Sigmoid colon (tissue), 7 donors: Measurements from ENCODE around the gene PAF1. TPM values are rescaled to one million over a fixed set of nuclear protein-coding genes. Genes with fewer than 3 reads are reported as not detected.
A peak's percentile ranks its signal among the peaks of the same experiment; 100 is the strongest.

Experiments
- DNase-seq: peaks from one replicate; pipeline ENCODE4 v3.0.0-alpha.2; 2019
- H3K27ac ChIP-seq, 4 donors: fragments of 200-600 bp; sonication (generic); one replicate each; pipeline ENCODE4 v1.5.1; 2016 to 2019; ENCODE audit warnings: mild to moderate bottlenecking in 1 of 4
- H3K27me3 ChIP-seq, 3 donors: fragments of 200-600 bp; sonication (generic); one replicate each; pipeline ENCODE4 v1.5.1; 2019; ENCODE audit warnings: mild to moderate bottlenecking in 1 of 3
- H3K36me3 ChIP-seq, 4 donors: fragments of 200-600 bp; sonication (generic); one replicate each; pipeline ENCODE4 v1.5.1; 2016 to 2019
- H3K4me1 ChIP-seq, 4 donors: fragments of 200-600 bp; sonication (generic); one replicate each; pipeline ENCODE4 v1.5.1; 2017 to 2019
- H3K4me3 ChIP-seq, 4 donors: fragments of 200-600 bp; sonication (generic); one replicate each; pipeline ENCODE4 v1.5.1; 2017 to 2019; ENCODE audit warnings: mild to moderate bottlenecking in 2 of 4, moderate library complexity in 1 of 4
- H3K9me3 ChIP-seq, 4 donors: fragments of 200-600 bp in 3 of 4; sonication (generic) in 3 of 4; one replicate each; pipeline versions ENCODE4 v1.5.1 to v1.6.1; 2013 to 2019
- CTCF ChIP-seq, 4 experiments: fragments of 450-650 bp in 3 of 4; fragments of 200-600 bp in 1 of 4; IDR thresholded peaks; one replicate each; pipeline ENCODE4 v1.5.1; 2016 to 2019; ENCODE audit warnings: antibody characterized with exemption in 4 of 4, mild to moderate bottlenecking in 3 of 4, moderate library complexity in 2 of 4
- EP300 ChIP-seq, 4 donors: sonication (generic); formaldehyde crosslinking; IDR thresholded peaks; one replicate each; pipeline ENCODE4 v1.6.1; 2017; ENCODE audit warnings: antibody characterized with exemption in 4 of 4
- POLR2A ChIP-seq, 2 donors: fragments of 450-650 bp; IDR thresholded peaks; one replicate each; pipeline ENCODE4 v1.6.1; 2016; ENCODE audit warnings: antibody characterized with exemption in 2 of 2, mild to moderate bottlenecking in 2 of 2, moderate library complexity in 2 of 2
- POLR2AphosphoS5 ChIP-seq, 4 donors: sonication (generic); formaldehyde crosslinking; IDR thresholded peaks; one replicate each; pipeline ENCODE4 v1.6.1; 2017; ENCODE audit warnings: antibody characterized with exemption in 4 of 4
- WGBS, 2 donors: extraction: QIAGEN DNeasy Blood & Tissue Kit; methylation state at CpG; one replicate each; pipeline ENCODE4 v1.1.7; 2013; 5-methylcytosine and 5-hydroxymethylcytosine counted together
- intact Hi-C: fragments of 100-400 bp; cut with DNase I; formaldehyde crosslinking; loops from one replicate; pipeline ENCODE4 v1.15.1; 2023
- polyA plus RNA-seq, 3 donors: library from polyadenylated mRNA; stranded (reverse); fragments of 200-250 nt; gene quantifications; one replicate each; pipeline ENCODE4 v1.2.3, GENCODE V29; 2013
- total RNA-seq, 4 donors: library from RNA; depleted of rRNA; stranded (reverse); fragments of >200 nt; gene quantifications; one replicate each; pipeline ENCODE4 v1.1.0, GENCODE V29; 2016
- donor health status: healthy with polysubstance abuse.
- donor health status: Bipolar disorder and iron deficiency.
- donor health status: healthy.

The PAF1 gene
- total and polyA plus RNA-seq, 7 donors = 28.2 to 51.8 (median 37.7) TPM

DNA sequence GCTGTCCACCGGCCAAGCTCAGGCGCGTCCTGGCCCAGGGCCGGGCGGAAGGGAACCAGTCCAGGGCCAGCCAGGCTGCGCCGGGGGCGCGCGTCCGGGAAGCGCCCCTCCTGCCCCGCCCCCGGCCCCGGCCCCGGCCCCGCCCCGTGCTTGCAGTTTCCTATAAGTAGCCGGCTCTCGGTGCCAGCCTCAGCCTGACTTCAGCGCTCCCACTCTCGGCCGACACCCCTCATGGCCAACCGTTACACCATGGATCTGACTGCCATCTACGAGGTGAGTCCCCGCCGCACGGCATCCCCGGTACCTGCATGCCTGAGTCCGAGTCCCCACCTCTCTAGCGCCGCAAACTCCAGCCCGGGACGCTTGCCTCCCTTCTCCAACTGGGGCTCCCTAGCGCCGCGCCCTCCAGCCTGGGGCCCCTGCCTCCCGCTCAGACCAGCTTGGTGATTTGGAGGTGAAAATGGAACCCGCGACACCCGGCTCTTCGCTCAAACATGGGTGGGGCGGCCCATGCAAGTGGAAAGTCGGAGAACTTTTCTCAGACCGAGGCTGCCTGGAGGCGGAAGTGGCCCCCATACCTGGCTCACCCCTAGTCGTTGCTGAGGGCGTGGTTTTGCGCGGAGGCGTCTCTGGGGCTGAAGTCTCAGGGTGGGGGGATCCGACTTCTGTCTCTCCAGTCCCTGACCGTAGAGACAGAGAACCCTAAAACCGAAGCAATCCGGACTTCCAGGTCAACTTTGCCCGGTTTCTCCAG lies 15.9 kb upstream of the PAF1 start, which contains the start of gene ZFP36:
Gene ZFP36, plus strand, starts transcription at position 192 of the 754 bp plus-strand sequence. Its CDS starts 58 bp downstream, at position 250.
- WGBS, 2 donors = 0 to 1% methylated on average over 56 of the region's 56 CpGs
- Histone ChIP-seq H3K27me3 (no peaks in the 10 kb centered on the region), H3K9me3 (no peaks in the 10 kb centered on the region), H3K4me3 (peak within 1 kb of the TSS; percentile 76 to 99 (median 90)), H3K36me3 (peaks cover 12 to 22% (median 17%) of the 10 kb centered on the region in 4 donors), H3K27ac (peak within 1 kb of the TSS; percentile 100), H3K4me1 (peaks cover 0 to 59% (median 49%) of the 10 kb centered on the region in 4 donors)
- intact Hi-C loops = loop anchor here (10.0 kb wide), 2 partner anchors 752 to 1308 kb away; partner anchors contain the start of genes COQ8B and ITPKC
- DNase-seq = peak; percentile 98
- TF ChIP-seq EP300 (IDR thresholded peaks at IDR 0.05) = peak in 1 of 4 donors; percentile 27
- peak; percentile 99 to 100 for TF ChIP-seq POLR2A (IDR thresholded peaks at IDR 0.05)
- no peak for TF ChIP-seq CTCF (IDR thresholded peaks at IDR 0.05)
- peak; percentile 100 for TF ChIP-seq POLR2AphosphoS5 (IDR thresholded peaks at IDR 0.05)

GRCh38 chr19:39405958-39406655 lies 15.2 kb upstream of the PAF1 start:
- Histone ChIP-seq H3K27me3 (no peaks in the 10 kb centered on the region), H3K4me1 (peaks cover 0 to 59% (median 50%) of the 10 kb centered on the region in 4 donors), H3K27ac (peak overlapping the region; percentile 100), H3K4me3 (peak overlapping the region; percentile 76 to 99 (median 90)), H3K9me3 (no peaks in the 10 kb centered on the region), H3K36me3 (peaks cover 12 to 22% (median 17%) of the 10 kb centered on the region in 4 donors)
- 11 to 14% methylated on average over 22 of the region's 22 CpGs for WGBS, 2 donors
- intact Hi-C loops = loop anchor here (10.0 kb wide), 2 partner anchors 751 to 1309 kb away; partner anchors contain the start of genes COQ8B and ITPKC
- DNase-seq = no peak
- TF ChIP-seq CTCF (IDR thresholded peaks at IDR 0.05) (no peak), EP300 (IDR thresholded peaks at IDR 0.05) (no peak), POLR2AphosphoS5 (IDR thresholded peaks at IDR 0.05) (peak in 1 of 4 donors; percentile 57), POLR2A (IDR thresholded peaks at IDR 0.05) (no peak)

DNA sequence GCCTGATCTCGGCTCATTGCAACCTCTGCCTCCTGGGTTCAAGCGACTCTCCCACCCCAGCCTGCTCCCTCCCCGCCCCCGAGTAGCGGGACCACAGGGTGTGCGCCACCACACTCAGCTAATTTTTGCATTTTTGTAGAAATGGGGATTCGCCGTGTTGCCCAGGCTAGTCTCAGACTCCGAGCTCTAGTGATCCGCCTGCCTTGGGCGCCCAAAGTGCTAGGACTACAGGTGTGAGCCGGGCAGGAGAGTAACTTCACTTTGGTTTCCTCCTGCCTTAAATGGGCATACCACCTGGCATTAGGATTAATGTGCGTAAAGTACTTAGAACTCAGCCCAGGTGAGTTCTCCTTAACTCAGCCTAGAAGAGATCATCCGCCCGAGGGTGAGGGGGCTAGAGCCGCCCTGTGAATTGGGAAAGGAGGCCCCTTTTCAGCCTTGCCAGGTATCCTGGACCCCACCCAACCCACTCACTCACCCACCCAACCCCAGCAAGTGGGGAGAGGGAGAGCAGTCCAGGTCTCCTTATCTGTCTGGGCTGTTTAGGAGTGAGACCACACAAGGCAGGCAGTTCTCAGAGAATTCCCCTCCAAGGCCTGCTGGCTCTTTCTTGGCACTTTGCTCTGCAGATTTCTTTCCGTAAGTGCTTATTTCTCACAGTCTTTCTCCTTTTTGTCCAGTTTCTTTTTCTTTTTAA lies 14.5 kb upstream of the PAF1 start:
- intact Hi-C loops = loop anchor here (10.0 kb wide), 2 partner anchors 751 to 1309 kb away; partner anchors contain the start of genes COQ8B and ITPKC
- Histone ChIP-seq H3K4me3 (peak overlapping the region; percentile 76 to 99 (median 90)), H3K9me3 (no peaks in the 10 kb centered on the region), H3K27me3 (no peaks in the 10 kb centered on the region), H3K4me1 (peaks cover 0 to 58% (median 46%) of the 10 kb centered on the region in 4 donors), H3K36me3 (peaks cover 12 to 22% (median 17%) of the 10 kb centered on the region in 4 donors), H3K27ac (peak overlapping the region; percentile 100)
- no peak for DNase-seq
- TF ChIP-seq POLR2A (IDR thresholded peaks at IDR 0.05) = no peak
- no peak for TF ChIP-seq CTCF (IDR thresholded peaks at IDR 0.05)
- TF ChIP-seq POLR2AphosphoS5 (IDR thresholded peaks at IDR 0.05) = no peak
- TF ChIP-seq EP300 (IDR thresholded peaks at IDR 0.05) = no peak
- WGBS, 2 donors = 83 to 93% methylated on average over 17 of the region's 17 CpGs
